ENCODE measurements around the gene AXL.
"Not testable (repeated sequence)": the region's sequence is repeated elsewhere in the genome, so short reads cannot be mapped to it uniquely, and the experiment has no call there.

AXL gene

GRCh38 chr19:41224632-41225031 lies 5.6 kb downstream of the AXL start:
- H3K4me3 ChIP-seq (ENCODE audit: low read depth, low read length), result no peak overlapping the region; the same call in 1 of the 2 replicates
- no peak for TF ChIP-seq CTCF (IDR thresholded peaks at IDR 0.05; ENCODE audit: low read depth, low read length)

DNA sequence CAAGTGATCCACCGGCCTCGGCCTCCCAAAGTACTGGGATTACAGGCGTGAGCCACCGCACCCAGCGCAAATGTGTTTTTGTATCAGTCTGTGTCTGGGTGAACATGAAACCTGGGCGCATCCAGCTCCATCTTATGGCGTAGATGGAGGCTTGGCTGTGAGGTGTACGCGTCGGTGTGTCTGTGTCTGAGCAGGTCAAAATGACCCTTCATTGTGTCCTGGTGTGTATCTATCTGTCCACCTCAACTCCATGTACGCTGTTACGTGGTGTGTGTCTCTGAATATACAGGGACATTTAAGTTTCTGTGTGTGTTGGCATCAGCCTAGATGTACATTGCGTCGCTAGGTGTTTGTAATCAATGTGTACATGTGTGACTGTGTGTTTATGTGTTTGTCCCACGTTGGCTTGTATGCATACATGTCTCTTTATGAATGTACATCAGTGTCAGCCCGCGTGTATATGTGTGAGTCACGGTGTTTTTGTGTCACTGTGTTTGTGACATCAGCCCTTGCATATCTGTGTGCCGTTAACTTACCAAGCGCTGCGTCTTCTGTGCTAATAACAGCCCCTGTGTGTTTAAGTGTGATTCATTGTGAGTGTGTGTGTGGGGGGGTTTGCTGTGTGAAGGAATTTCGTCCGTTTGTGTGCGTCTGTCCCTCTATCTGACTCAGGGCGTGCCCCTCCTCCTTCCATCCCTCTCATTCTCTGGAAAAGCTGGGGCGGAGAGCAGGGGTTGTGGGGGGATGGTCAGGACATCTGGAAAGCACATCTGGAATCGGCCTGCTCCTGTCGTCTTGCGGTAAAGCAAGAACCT lies 6.4 kb downstream of the AXL start:
- TF ChIP-seq CTCF (IDR thresholded peaks at IDR 0.05; ENCODE audit: low read depth, low read length), result no peak
- peak overlapping the region; percentile 48 for H3K4me3 ChIP-seq (ENCODE audit: low read depth, low read length)

GRCh38 chr19:41226053-41226873 lies 7.2 kb downstream of the AXL start:
- TF ChIP-seq CTCF (IDR thresholded peaks at IDR 0.05; ENCODE audit: low read depth, low read length), result no peak
- H3K4me3 ChIP-seq (ENCODE audit: low read depth, low read length), result peak overlapping the region; percentile 48

DNA sequence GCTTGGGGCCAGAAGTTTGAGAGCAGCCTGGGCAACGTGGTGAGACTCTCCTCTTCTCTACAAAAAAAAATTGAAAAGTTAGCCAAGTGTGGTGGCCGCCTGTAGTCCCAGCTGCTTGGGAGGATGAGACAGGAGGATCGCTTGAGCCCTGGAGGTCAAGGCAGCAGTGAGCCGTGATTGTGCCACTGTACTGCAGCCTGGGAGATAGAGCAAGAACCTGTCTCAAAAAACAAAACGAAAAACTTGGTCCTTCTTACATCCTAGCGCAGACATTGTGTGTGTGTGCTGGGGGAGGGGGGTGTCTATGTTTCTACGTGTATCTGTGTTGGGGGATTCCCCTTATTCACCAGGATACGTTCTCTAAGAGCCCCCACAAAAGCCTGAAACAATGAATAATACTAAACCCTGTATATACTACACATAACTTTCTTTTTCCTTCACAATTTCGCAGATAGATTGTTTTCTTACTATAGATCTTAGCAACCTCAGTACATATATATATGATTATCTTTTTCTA lies 7.9 kb downstream of the AXL start:
- H3K4me3 ChIP-seq (ENCODE audit: low read depth, low read length), result peak overlapping the region; percentile 48
- no peak for TF ChIP-seq CTCF (IDR thresholded peaks at IDR 0.05; ENCODE audit: low read depth, low read length)

DNA sequence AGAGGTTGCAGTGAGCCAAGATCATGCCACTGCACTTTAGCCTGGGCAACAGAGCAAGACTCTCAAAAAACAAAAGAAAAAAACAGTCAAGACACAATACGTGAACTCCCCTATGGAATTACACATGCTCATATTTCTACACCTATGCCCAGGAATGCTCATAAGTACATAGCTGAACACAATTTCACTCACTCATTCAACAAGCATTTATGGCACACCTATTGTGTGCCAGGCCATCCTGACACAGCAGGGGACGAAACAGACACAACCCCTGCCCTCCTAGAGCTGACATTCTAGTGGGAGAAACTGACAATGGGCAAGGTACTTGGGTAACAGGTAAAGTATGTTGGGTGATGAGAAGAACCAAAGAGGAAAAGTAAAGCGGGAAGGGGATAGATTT lies 9.5 kb downstream of the AXL start:
- no peak for TF ChIP-seq CTCF (IDR thresholded peaks at IDR 0.05; ENCODE audit: low read depth, low read length)
- H3K4me3 ChIP-seq (ENCODE audit: low read depth, low read length), result no peak overlapping the region

DNA sequence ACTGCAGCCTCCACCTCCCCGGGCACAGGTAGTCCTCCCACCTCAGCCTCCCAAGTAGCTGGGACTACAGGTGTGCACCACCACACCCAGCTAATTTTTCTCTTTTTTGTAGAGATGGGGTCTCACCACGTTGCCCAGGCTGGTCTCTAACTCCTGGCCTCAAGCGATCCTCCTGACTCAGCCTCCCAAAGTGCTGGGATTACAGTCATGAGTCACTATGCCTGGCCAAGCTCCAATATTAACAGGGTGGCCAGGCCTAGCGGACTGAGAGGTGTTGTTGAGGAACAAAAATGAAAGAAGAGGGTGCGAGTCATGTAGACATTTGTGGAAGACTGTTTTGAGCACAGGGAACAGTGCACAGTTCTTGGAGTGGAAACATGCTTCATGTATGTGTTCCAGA lies 10.3 kb downstream of the AXL start:
- not testable (repeated sequence) for H3K4me3 ChIP-seq (ENCODE audit: low read depth, low read length)

GRCh38 chr19:41230067-41230857 lies 11.2 kb downstream of the AXL start:
- H3K4me3 ChIP-seq (ENCODE audit: low read depth, low read length), result no peak overlapping the region
- no peak for TF ChIP-seq CTCF (IDR thresholded peaks at IDR 0.05; ENCODE audit: low read depth, low read length)

Measured in WI38 (cell line).